Measurements from ENCODE around the gene KIRREL2.

The KIRREL2 gene

DNA sequence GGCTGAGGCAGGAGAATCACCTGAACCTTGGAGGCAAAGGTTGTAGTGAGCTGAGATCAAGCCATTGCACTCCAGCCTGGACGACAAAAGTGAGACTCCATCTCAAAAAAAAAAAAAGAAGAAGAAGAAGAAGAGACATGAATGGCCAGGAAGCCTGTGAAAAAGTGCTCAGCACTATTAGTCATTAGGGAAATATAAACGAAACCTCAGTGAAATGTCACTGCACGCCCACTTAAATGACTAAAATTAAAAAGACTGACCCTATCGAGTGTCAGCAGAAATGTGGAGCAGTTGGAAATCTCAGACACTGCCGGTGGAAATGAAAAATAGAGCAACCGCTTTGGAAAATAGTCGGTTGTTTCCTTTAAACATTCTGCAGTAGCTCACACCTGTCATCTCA is 56.9 kb downstream of the KIRREL2 start:
- Histone ChIP-seq H3K4me3 (ENCODE audit: low read length) (no peak overlapping the region), H3K9me3 (ENCODE audit: insufficient read depth, low read depth, low read length) (no peaks in the 10 kb centered on the region), H3K36me3 (ENCODE audit: insufficient read depth, low read depth, low read length) (no peaks in the 10 kb centered on the region), H3K9ac (ENCODE audit: low read depth, low read length) (no peak overlapping the region), H3K4me1 (ENCODE audit: insufficient read depth, low read length) (no peaks in the 10 kb centered on the region), H3K27ac (ENCODE audit: low read length) (no peak overlapping the region), H3K27me3 (ENCODE audit: insufficient read depth, low read length) (no peaks in the 10 kb centered on the region)

DNA sequence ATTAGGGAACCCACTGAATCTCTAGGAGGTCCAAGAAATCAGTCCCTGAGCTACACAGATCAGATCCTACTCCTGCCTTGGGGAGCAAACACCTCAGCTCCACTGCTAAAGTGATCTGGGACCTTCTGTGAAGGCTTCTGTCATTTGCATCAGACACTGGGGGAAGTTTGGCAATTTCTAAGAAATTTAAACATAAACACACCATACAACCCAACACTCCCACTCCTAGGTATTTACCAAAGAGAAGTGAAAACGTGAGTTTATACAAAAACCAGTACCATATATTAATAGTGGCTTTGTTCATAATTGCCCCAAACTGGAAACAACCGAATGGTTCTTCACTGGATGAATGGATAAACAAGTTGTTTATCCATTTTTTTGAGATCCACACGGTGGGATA is 58.7 kb downstream of the KIRREL2 start:
- no peak overlapping the region for H3K9ac ChIP-seq (ENCODE audit: low read depth, low read length)

More for the DNA sequence above, 58.7 kb downstream of the KIRREL2 start:
- no peak overlapping the region for H3K4me3 ChIP-seq (ENCODE audit: low read length)
- no peaks in the 10 kb centered on the region for H3K27me3 ChIP-seq (ENCODE audit: insufficient read depth, low read length)
- H3K9me3 ChIP-seq (ENCODE audit: insufficient read depth, low read depth, low read length), result no peaks in the 10 kb centered on the region
- no peaks in the 10 kb centered on the region for H3K4me1 ChIP-seq (ENCODE audit: insufficient read depth, low read length)
- no peaks in the 10 kb centered on the region for H3K36me3 ChIP-seq (ENCODE audit: insufficient read depth, low read depth, low read length)
- no peak overlapping the region for H3K27ac ChIP-seq (ENCODE audit: low read length)

Data from iPS-20b (cell line).